RWPE2 (cell line): ENCODE measurements around the gene CCDC90B.
"Not testable (repeated sequence)": the region's sequence is repeated elsewhere in the genome, so short reads cannot be mapped to it uniquely, and the experiment has no call there.

Experiments
- ATAC-seq: fragments of 200-7000 bp; cut with Tn5 transposase; 3 replicates; pipeline ENCODE4 v1.9.1; 2021; ENCODE audit warnings: low read depth
- DNase-seq: peaks from one replicate; pipeline ENCODE4 v3.0.0-alpha.2; 2020; ENCODE audit warnings: low spot score
- H3K27ac ChIP-seq: fragments of 450-650 bp; 2 replicates; pipeline ENCODE4 v1.5.1; 2017; ENCODE audit warnings: mild to moderate bottlenecking; ENCODE audit not compliant: poor library complexity, severe bottlenecking
- H3K27me3 ChIP-seq: fragments of 250-450 bp; sonication (Bioruptor Pico); 2 replicates; pipeline ENCODE4 v1.5.1; 2021; ENCODE audit warnings: mild to moderate bottlenecking, moderate library complexity; ENCODE audit not compliant: insufficient read depth, poor library complexity, severe bottlenecking
- H3K36me3 ChIP-seq: fragments of 250-450 bp; sonication (Bioruptor Pico); 2 replicates; pipeline ENCODE4 v1.5.1; 2020; ENCODE audit warnings: low read depth, mild to moderate bottlenecking, moderate library complexity
- H3K4me1 ChIP-seq: fragments of 250-450 bp; sonication (Bioruptor Pico); 2 replicates; pipeline ENCODE4 v1.5.1; 2021; ENCODE audit warnings: mild to moderate bottlenecking, moderate library complexity; ENCODE audit not compliant: insufficient read depth, poor library complexity, severe bottlenecking
- H3K4me3 ChIP-seq: fragments of 250-450 bp; sonication (Bioruptor Pico); 2 replicates; pipeline ENCODE4 v1.5.1; 2021; ENCODE audit warnings: mild to moderate bottlenecking, moderate library complexity; ENCODE audit not compliant: severe bottlenecking
- H3K9me3 ChIP-seq: fragments of 250-450 bp; sonication (Bioruptor Pico); 2 replicates; pipeline ENCODE4 v1.5.1; 2021; ENCODE audit warnings: mild to moderate bottlenecking, moderate library complexity; ENCODE audit not compliant: severe bottlenecking
- CTCF ChIP-seq: fragments of 450-650 bp; IDR thresholded peaks from one replicate; pipeline ENCODE4 v1.5.1; 2017; ENCODE audit warnings: mild to moderate bottlenecking, moderate library complexity; ENCODE audit not compliant: poor library complexity, severe bottlenecking

CCDC90B gene

DNA sequence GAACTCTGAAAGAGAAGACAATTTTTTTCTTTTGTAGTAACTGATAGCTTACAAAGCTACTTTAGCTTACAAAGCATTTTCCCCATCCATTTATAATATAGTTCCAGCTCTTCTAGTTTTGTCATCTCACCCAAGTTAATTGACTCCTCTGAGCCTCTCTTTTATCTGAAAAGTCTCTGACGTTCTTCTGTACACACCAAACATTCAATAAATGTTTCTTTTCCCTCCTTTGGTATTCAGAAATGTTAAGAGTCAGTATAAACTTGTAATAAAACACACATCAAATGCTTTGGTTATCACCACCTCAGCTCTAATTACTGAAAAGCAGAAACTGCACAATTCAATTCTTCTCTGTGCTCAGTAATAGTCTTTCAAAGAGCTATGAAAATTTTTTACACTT lies 5.9 kb downstream of the CCDC90B start:
- no peak for DNase-seq
- no peak for TF ChIP-seq CTCF

GRCh38 chr11:83278351-83278750 lies 7.8 kb downstream of the CCDC90B start:
- no peak for DNase-seq
- Histone ChIP-seq H3K36me3 (peaks cover 74% of the 10 kb centered on the region), H3K27me3 (no peaks in the 10 kb centered on the region), H3K9me3 (no peaks in the 10 kb centered on the region), H3K4me3 (no peak overlapping the region), H3K27ac (no peak overlapping the region), H3K4me1 (no peaks in the 10 kb centered on the region)
- no peak for TF ChIP-seq CTCF
- ATAC-seq = no peak

More for the DNA sequence above, 5.9 kb downstream of the CCDC90B start:
- Histone ChIP-seq H3K36me3 (peaks cover 55% of the 10 kb centered on the region), H3K4me1 (peaks cover 7% of the 10 kb centered on the region), H3K4me3 (no peak overlapping the region), H3K9me3 (no peaks in the 10 kb centered on the region), H3K27me3 (no peaks in the 10 kb centered on the region), H3K27ac (no peak overlapping the region)
- ATAC-seq = no peak

DNA sequence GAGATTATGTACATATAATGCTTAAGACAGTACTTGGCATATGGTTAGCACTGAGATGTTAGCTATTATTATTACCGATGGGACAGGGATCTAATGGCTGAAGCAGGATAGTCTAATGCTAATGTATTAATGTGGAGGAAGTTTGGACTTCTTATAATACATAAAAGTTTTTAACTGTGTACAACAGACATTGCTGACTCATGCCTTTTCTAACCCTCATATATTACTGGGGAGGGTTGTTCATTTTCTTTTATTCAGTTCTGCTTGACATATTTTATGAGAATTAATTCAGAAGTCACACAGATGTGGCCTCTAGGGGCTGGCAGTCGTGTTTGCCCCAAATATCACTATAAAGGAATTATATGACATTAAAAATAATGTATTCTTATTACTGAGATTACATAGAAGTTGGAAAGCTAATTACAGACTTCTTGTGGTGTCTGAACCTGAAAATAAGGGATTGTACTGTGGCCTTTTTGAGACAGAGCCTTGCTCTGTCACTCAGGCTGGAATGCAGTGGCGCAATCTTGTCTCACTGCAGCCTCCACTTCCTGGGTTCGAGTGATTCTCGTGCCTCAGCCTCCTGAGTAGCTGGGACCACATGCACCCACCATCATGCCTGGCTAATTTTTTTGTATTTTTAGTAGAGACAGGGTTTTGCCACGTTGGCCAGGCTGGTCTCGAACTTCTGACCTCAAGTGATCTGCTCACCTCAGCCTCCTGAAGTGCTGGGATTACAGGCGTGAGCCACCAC lies 10.1 kb downstream of the CCDC90B start:
- ATAC-seq (no peak), DNase-seq (no peak)
- Histone ChIP-seq H3K4me1 (no peaks in the 10 kb centered on the region), H3K27me3 (no peaks in the 10 kb centered on the region), H3K27ac (no peak overlapping the region), H3K9me3 (no peaks in the 10 kb centered on the region), H3K4me3 (no peak overlapping the region), H3K36me3 (peaks cover 92% of the 10 kb centered on the region)
- no peak for TF ChIP-seq CTCF

- Histone ChIP-seq H3K4me1 (no peaks in the 10 kb centered on the region), H3K27ac (no peak overlapping the region), H3K9me3 (no peaks in the 10 kb centered on the region), H3K27me3 (no peaks in the 10 kb centered on the region), H3K36me3 (peaks cover 73% of the 10 kb centered on the region), H3K4me3 (no peak overlapping the region)
- DNase-seq (no peak), ATAC-seq (no peak)
- no peak for TF ChIP-seq CTCF
Observed at GRCh38 chr11:83272627-83273026, 13.5 kb downstream of the CCDC90B start.

GRCh38 chr11:83271734-83272133 lies 14.4 kb downstream of the CCDC90B start:
- H3K9me3 ChIP-seq, ATAC-seq, H3K27ac ChIP-seq, H3K27me3 ChIP-seq, H3K4me1 ChIP-seq, DNase-seq, H3K4me3 ChIP-seq: not testable (repeated sequence)
- H3K36me3 ChIP-seq = peaks cover 67% of the 10 kb centered on the region

GRCh38 chr11:83269080-83269479 lies 17.1 kb downstream of the CCDC90B start:
- not testable (repeated sequence) for H3K4me1 ChIP-seq, H3K9me3 ChIP-seq, ATAC-seq, H3K27me3 ChIP-seq, H3K27ac ChIP-seq, DNase-seq, H3K4me3 ChIP-seq
- H3K36me3 ChIP-seq = peaks cover 58% of the 10 kb centered on the region
